HepG2 (cell line): ENCODE data around the gene FCER1G. TPM values are rescaled to one million over a fixed set of nuclear protein-coding genes. Genes with fewer than 3 reads are reported as not detected.

Experiments used
- BCL3 ChIP-seq: sonication (generic); formaldehyde crosslinking; IDR thresholded peaks from 2 replicates; pipeline ENCODE4 v1.5.1; 2020; ENCODE audit warnings: mild to moderate bottlenecking, missing genetic modification reagents, moderate library complexity
- CBX5 ChIP-seq: sonication (generic); formaldehyde crosslinking; IDR thresholded peaks from 2 replicates; pipeline ENCODE4 v1.4.0; 2020; ENCODE audit warnings: missing genetic modification reagents, borderline replicate concordance
- CCAR2 ChIP-seq: fragments of 200-400 bp; formaldehyde crosslinking; optimal IDR thresholded peaks from 2 replicates; pipeline ENCODE3; 2018; ENCODE audit warnings: low read depth, mild to moderate bottlenecking, low read length, moderate library complexity
- FOXJ3 ChIP-seq: sonication (generic); formaldehyde crosslinking; IDR thresholded peaks from 2 replicates; pipeline ENCODE4 v1.4.0; 2020; ENCODE audit warnings: missing genetic modification reagents, mild to moderate bottlenecking, borderline replicate concordance
- GFI1 ChIP-seq: sonication (generic); formaldehyde crosslinking; IDR thresholded peaks from 2 replicates; pipeline ENCODE4 v1.5.0; 2020; ENCODE audit warnings: missing genetic modification reagents, mild to moderate bottlenecking, borderline replicate concordance
- HBP1 ChIP-seq: IDR thresholded peaks from 2 replicates; pipeline ENCODE4 v1.6.1; 2016; ENCODE audit warnings: low read depth, control low read depth
- HES4 ChIP-seq: sonication (generic); formaldehyde crosslinking; IDR thresholded peaks from 2 replicates; pipeline ENCODE4 v1.9.0; 2021; ENCODE audit warnings: mild to moderate bottlenecking, missing genetic modification reagents, borderline replicate concordance
- MED8 ChIP-seq: sonication (generic); formaldehyde crosslinking; IDR thresholded peaks from 2 replicates; pipeline ENCODE4 v1.8.1; 2023; ENCODE audit warnings: mild to moderate bottlenecking, missing genetic modification reagents; ENCODE audit not compliant: insufficient replicate concordance
- NCOA1 ChIP-seq: sonication (generic); formaldehyde crosslinking; IDR thresholded peaks from 2 replicates; pipeline ENCODE4 v1.9.0; 2021; ENCODE audit warnings: missing genetic modification reagents
- POGZ ChIP-seq: sonication (generic); formaldehyde crosslinking; IDR thresholded peaks from 2 replicates; pipeline ENCODE4 v1.4.0; 2020; ENCODE audit warnings: mild to moderate bottlenecking, missing genetic modification reagents
- REXO4 ChIP-seq: sonication (generic); formaldehyde crosslinking; IDR thresholded peaks from 2 replicates; pipeline ENCODE4 v1.8.0; 2022; ENCODE audit warnings: missing genetic modification reagents, mild to moderate bottlenecking, borderline replicate concordance
- SIX1 ChIP-seq: sonication (generic); formaldehyde crosslinking; IDR thresholded peaks from 2 replicates; pipeline ENCODE4 v1.4.0; 2020; ENCODE audit warnings: missing genetic modification reagents, borderline replicate concordance
- SOX13 ChIP-seq, 3 experiments: fragments of 450-650 bp in 1 of 3; sonication (generic) in 1 of 3; formaldehyde crosslinking in 1 of 3; IDR thresholded peaks in 2 of 3; conservative IDR thresholded peaks in 1 of 3; 2 replicates each; pipeline versions ENCODE4 v1.5.0 to v1.6.1; 2016 to 2020; ENCODE audit warnings: antibody characterized with exemption in 1 of 3, mild to moderate bottlenecking in 1 of 3, missing compliant biosample characterization in 1 of 3, missing genetic modification reagents in 1 of 3, moderate library complexity in 1 of 3
- SRF ChIP-seq: IDR thresholded peaks from 2 replicates; pipeline ENCODE4 v1.6.1; 2011; ENCODE audit warnings: mild to moderate bottlenecking, low read depth, low read length, moderate library complexity
- ZBTB20 ChIP-seq: sonication (generic); formaldehyde crosslinking; IDR thresholded peaks from 2 replicates; pipeline ENCODE4 v1.8.1; 2023; ENCODE audit warnings: missing genetic modification reagents, low read depth, mild to moderate bottlenecking, borderline replicate concordance
- ZFP36L2 ChIP-seq: sonication (generic); formaldehyde crosslinking; IDR thresholded peaks from 2 replicates; pipeline ENCODE4 v1.4.0; 2020; ENCODE audit warnings: missing genetic modification reagents
- ZNF276 ChIP-seq: sonication (generic); formaldehyde crosslinking; IDR thresholded peaks from 2 replicates; pipeline ENCODE4 v1.4.0; 2020; ENCODE audit warnings: mild to moderate bottlenecking, low read depth, missing genetic modification reagents
- ZNF281 ChIP-seq: sonication (generic); formaldehyde crosslinking; IDR thresholded peaks from 2 replicates; pipeline ENCODE4 v1.4.0; 2020; ENCODE audit warnings: missing genetic modification reagents, borderline replicate concordance
- ZSCAN21 ChIP-seq: sonication (generic); formaldehyde crosslinking; IDR thresholded peaks from 2 replicates; pipeline ENCODE4 v1.8.0; 2022; ENCODE audit warnings: mild to moderate bottlenecking, missing genetic modification reagents, moderate library complexity, borderline replicate concordance
- polyA plus RNA-seq, 8 experiments: library from polyadenylated mRNA; depleted of rRNA in 3 of 8; stranded (reverse) in 7 of 8; unstranded in 1 of 8; fragments of >200 nt; fragmentation: Illumina TruSeq in 4 of 8; extraction: Trizol in 4 of 8; gene quantifications; 2 replicates each; pipeline versions ENCODE4 v1.2.1 to v1.2.3, GENCODE V29; 2011 to 2016; ENCODE audit warnings: low read depth in 4 of 8, missing spikeins in 1 of 8, mixed read lengths in 1 of 8; ENCODE audit not compliant: insufficient read depth in 1 of 8
- total RNA-seq, 5 experiments: library from RNA; depleted of rRNA; stranded (reverse); fragments of >200 nt; fragmentation: Illumina TruSeq; extraction: Trizol; gene quantifications; 2 replicates each; pipeline ENCODE4 v1.2.3, GENCODE V29; 2016; ENCODE audit warnings: low read depth in 1 of 5

Gene FCER1G
- total and polyA plus RNA-seq, 2 of the 13 experiments (the other 11 are each of a cell fraction or from before 2014, with no cell fraction given): 1.3 to 6.4 TPM

- TF ChIP-seq ZBTB20 (CRISPR knock-in tag) (peak; percentile 83; the same call in 1 of the 2 replicates), MED8 (CRISPR knock-in tag) (peak; percentile 75), CCAR2 (no peak), HES4 (CRISPR knock-in tag) (peak; percentile 70; the same call in 1 of the 2 replicates), FOXJ3 (no peak), REXO4 (CRISPR knock-in tag) (no peak), POGZ (CRISPR knock-in tag) (peak; percentile 75), BCL3 (CRISPR knock-in tag) (0 out of 2 replicates have a peak, but pooled peaks have one; percentile 50), SIX1 (CRISPR knock-in tag) (peak; percentile 35; the same call in 1 of the 2 replicates), ZFP36L2 (CRISPR knock-in tag) (peak; percentile 71; the same call in 1 of the 2 replicates), ZNF281 (CRISPR knock-in tag) (peak; percentile 8; the same call in 1 of the 2 replicates), CBX5 (CRISPR knock-in tag) (peak; percentile 61; the same call in 1 of the 2 replicates), ZSCAN21 (CRISPR knock-in tag) (peak; percentile 71; the same call in 1 of the 2 replicates), GFI1 (CRISPR knock-in tag) (no peak), SOX13 (IDR thresholded peaks at IDR 0.05) (peak; percentile 12; the same call in 1 of the 2 replicates), SOX13 (CRISPR knock-in tag; conservative IDR thresholded peaks at IDR 0.05 in 1 of 2, IDR thresholded peaks at IDR 0.05 in 1 of 2) (peak in 1 of 2 experiments; percentile 35; a peak in 2 of 4 replicates), SRF (no peak), ZNF276 (CRISPR knock-in tag) (peak; percentile 71), NCOA1 (CRISPR knock-in tag) (no peak; the same call in 1 of the 2 replicates), HBP1 (CRISPR knock-in tag) (peak; percentile 50; the same call in 1 of the 2 replicates)
Measured at GRCh38 chr1:161177112-161177935, 37.8 kb upstream of the FCER1G start, which contains the start of gene B4GALT3 (continued).
